GM18951 (cell line): ENCODE measurements around the gene CER1.

Source experiments
- POLR2A ChIP-seq: IDR thresholded peaks from 4 replicates; pipeline ENCODE4 v1.6.1; 2011; ENCODE audit warnings: mild to moderate bottlenecking; ENCODE audit not compliant: insufficient read length, insufficient read depth; ENCODE audit errors: extremely low read depth
- in situ Hi-C: fragments of 300-500 bp; cut with MboI; formaldehyde crosslinking; loops from one replicate; pipeline ENCODE4 v1.12.0; 2022; ENCODE audit warnings: low sequenced_read_pairs, mixed read lengths, inconsistent platforms; ENCODE audit not compliant: unreplicated experiment

The CER1 gene

DNA sequence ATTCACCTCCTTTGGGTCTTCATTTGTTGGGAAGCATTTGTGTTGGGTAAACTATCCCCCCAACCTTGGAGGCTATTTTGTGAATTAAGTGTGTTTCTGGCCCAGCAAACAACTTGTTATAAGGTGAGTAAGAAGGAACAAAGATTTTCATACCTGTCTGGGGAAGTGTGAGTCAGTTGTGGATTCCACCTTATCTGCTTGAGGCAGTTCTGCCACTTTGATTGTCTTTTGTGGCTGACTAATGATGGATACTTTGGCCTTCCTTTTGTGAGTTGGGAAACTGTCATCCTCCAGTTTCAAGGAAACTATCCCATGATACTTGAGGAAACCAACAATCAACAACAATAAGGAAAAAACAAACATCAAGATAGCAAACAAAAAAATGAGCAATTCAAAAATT is 24.6 kb upstream of the CER1 start:
- no peak for TF ChIP-seq POLR2A
- in situ Hi-C loops = no loop called here

DNA sequence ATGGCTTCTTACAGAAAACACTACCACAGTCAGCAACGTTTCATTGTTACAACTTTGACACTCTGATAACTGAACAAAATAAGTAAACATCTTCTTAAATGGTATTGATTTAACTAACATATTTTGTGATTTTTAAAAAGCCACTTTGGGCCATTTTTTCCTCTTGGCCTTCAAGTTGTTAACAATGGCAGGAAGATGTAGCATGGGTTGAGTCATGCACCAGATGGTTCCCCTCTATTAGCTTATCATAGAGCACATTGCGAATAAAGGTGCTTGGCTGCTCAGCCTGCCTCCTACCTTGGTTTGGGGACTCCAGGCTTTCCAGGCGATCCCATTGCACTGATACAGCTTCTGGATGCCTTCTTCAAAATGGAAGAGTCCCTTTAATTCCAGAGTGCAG is 24.1 kb upstream of the CER1 start:
- TF ChIP-seq POLR2A = no peak
- in situ Hi-C loops = no loop called here

GRCh38 chr9:14744768-14745167 is 22.2 kb upstream of the CER1 start:
- TF ChIP-seq POLR2A = no peak
- in situ Hi-C loops = no loop called here

GRCh38 chr9:14741369-14741768 is 18.8 kb upstream of the CER1 start:
- TF ChIP-seq POLR2A = no peak
- in situ Hi-C loops = no loop called here

- in situ Hi-C loops = no loop called here
- no peak for TF ChIP-seq POLR2A
Observed at GRCh38 chr9:14733133-14733532, 10.6 kb upstream of the CER1 start.

GRCh38 chr9:14731294-14731981 is 8.9 kb upstream of the CER1 start:
- no peak for TF ChIP-seq POLR2A
- in situ Hi-C loops = no loop called here

- TF ChIP-seq POLR2A = no peak
- in situ Hi-C loops = no loop called here
Observed at GRCh38 chr9:14730461-14730898, 7.9 kb upstream of the CER1 start.

DNA sequence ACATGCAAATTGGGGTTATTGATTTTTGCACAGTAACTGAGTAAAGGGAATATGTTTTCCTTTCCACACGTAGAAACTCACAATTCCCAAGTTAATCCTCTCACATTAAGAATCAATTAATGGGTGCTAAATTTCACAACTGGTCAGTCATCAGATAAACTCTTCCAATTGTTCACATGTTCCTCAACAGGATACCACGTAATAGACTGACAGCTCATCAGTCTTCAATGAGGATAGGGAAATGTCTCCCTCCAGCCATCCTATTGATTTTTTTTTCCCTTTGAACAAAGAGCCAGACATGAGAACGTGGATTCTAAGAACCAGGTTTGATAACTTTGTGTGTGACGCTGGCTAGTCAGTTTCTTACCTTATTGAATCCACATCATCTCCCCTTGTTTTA is 768 bp upstream of the CER1 start:
- in situ Hi-C loops = no loop called here
- TF ChIP-seq POLR2A = no peak

GRCh38 chr9:14719231-14719923 is 3.2 kb downstream of the CER1 start:
- in situ Hi-C loops = no loop called here
- no peak for TF ChIP-seq POLR2A

GRCh38 chr9:14715102-14715501 is 7.4 kb downstream of the CER1 start:
- in situ Hi-C loops = no loop called here
- TF ChIP-seq POLR2A = no peak

DNA sequence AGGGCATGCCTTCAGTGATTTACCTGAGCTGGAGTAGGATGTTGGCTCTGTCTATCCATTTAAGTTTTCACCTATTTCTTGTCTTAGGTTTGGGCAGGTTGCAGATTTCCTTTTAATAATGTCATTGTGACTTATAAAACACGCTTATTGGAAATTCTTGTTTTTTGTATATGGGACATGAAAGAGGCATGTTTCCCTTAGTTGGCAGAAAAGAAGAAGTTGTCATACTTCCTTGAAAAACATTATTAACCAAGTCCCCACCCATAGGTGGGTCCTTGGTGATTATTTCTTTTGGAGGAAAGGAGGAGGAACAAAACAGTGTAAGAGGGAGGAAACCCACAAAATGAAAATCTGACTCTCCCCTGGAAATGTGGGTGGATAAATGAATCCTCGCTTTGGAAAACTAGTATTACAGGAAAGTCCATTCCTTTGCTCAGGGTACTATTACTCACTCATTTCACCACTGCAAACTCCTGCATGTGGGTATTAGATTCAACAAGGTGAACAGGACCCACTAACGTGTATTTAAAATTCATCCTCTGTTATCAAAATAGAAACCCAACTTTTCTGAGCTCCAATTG is 9.3 kb downstream of the CER1 start:
- TF ChIP-seq POLR2A = no peak
- in situ Hi-C loops = no loop called here

DNA sequence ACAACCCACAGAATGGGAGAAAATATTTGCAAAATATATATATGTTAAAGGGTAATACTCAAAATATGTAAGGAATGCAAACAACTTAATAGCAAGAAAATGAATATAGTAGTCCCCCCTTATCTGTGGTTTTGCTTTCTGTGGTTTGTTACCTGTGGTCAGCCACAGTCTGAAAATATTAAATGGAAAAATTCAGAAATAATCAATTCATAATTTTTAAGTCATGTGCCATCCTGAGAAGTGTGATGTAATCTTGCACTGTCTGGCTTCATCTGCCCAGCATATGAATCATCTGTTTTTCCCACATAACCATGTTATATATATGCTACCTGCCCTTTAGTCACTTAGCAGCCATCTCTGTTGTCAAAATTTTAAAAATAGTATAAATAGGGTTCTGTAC is 11.7 kb downstream of the CER1 start:
- no peak for TF ChIP-seq POLR2A
- in situ Hi-C loops = no loop called here

DNA sequence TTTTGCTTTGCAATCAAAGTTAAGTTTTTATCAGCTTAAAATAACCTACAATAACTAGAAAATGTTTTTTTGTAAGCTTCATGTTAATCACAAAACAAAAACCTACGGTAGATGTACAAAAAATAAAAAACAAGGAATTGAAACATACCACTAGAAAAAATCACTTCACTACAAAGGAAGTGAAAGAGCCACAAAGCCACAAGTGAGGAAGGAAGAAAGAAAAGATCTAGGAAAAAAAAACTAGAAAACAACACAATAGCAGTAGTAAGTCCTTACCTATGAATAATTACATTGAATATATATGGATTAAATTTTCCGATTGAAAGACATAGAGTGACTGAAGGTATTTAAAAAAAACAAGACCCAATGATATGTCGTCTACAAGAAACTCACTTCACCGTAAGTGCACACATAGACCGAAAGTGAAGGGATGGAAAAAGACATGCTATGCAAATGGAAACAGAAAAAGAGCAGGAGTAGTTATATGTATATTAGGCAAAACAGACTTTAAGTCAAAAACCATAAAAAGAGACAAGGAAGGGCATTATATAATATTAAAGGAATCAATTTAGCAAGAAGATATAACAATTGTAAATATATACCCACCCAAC is 15.9 kb downstream of the CER1 start:
- TF ChIP-seq POLR2A = no peak
- in situ Hi-C loops = no loop called here
